Activated naive CD8-positive, alpha-beta T cell treated with anti-CD3 and anti-CD28 coated beads for 36 hours (primary cell): ENCODE results near the gene DOCK8. TPM values are rescaled to one million over a fixed set of nuclear protein-coding genes. Genes with fewer than 3 reads are reported as not detected.

Experiments used
- DNase-seq: peaks from one replicate; pipeline ENCODE4 v3.0.0; 2021
- H3K27ac Mint-ChIP-seq: one replicate; pipeline ENCODE4 v1.8.0; 2022; ENCODE audit warnings: mild to moderate bottlenecking, moderate library complexity, mixed read lengths
- H3K27me3 Mint-ChIP-seq: one replicate; pipeline ENCODE4 v1.8.0; 2022; ENCODE audit warnings: mild to moderate bottlenecking, mixed read lengths
- H3K36me3 Mint-ChIP-seq: one replicate; pipeline ENCODE4 v1.8.0; 2021; ENCODE audit warnings: mild to moderate bottlenecking, mixed read lengths
- H3K4me1 Mint-ChIP-seq: one replicate; pipeline ENCODE4 v1.8.0; 2021; ENCODE audit warnings: mixed read lengths
- H3K4me3 Mint-ChIP-seq: one replicate; pipeline ENCODE4 v1.8.0; 2022; ENCODE audit warnings: mild to moderate bottlenecking, moderate library complexity, mixed read lengths
- H3K9me3 Mint-ChIP-seq: one replicate; pipeline ENCODE4 v1.8.0; 2022; ENCODE audit warnings: mixed read lengths
- total RNA-seq, 2 experiments: library from RNA; stranded (reverse); gene quantifications; one replicate each; pipeline ENCODE4 v1.2.3, GENCODE V29; 2021

DOCK8 gene
- total RNA-seq, 2 experiments from 2014 or later = 130 to 132 TPM

- Mint-ChIP-seq H3K36me3 (peaks cover 50% of the 10 kb centered on the region), H3K4me1 (peaks cover 15% of the 10 kb centered on the region), H3K27me3 (no peaks in the 10 kb centered on the region), H3K27ac (no peak overlapping the region), H3K4me3 (no peak overlapping the region), H3K9me3 (no peaks in the 10 kb centered on the region)
- DNase-seq = no peak
Measured at GRCh38 chr9:444528-444927, 229.9 kb downstream of the DOCK8 start.

GRCh38 chr9:445033-445432 lies 230.4 kb downstream of the DOCK8 start:
- no peaks in the 10 kb centered on the region for H3K9me3 Mint-ChIP-seq
- DNase-seq = no peak
- H3K27ac Mint-ChIP-seq = peak overlapping the region; percentile 18
- H3K27me3 Mint-ChIP-seq = no peaks in the 10 kb centered on the region
- H3K4me1 Mint-ChIP-seq = peaks cover 15% of the 10 kb centered on the region
- no peak overlapping the region for H3K4me3 Mint-ChIP-seq
- H3K36me3 Mint-ChIP-seq = peaks cover 53% of the 10 kb centered on the region

GRCh38 chr9:446074-446699 lies 231.5 kb downstream of the DOCK8 start:
- Mint-ChIP-seq H3K36me3 (peaks cover 56% of the 10 kb centered on the region), H3K4me1 (peaks cover 15% of the 10 kb centered on the region), H3K4me3 (no peak overlapping the region), H3K27ac (no peak overlapping the region), H3K9me3 (no peaks in the 10 kb centered on the region), H3K27me3 (no peaks in the 10 kb centered on the region)
- no peak for DNase-seq

GRCh38 chr9:447230-448025 lies 232.8 kb downstream of the DOCK8 start:
- Mint-ChIP-seq H3K4me1 (peaks cover 15% of the 10 kb centered on the region), H3K9me3 (no peaks in the 10 kb centered on the region), H3K4me3 (no peak overlapping the region), H3K36me3 (peaks cover 48% of the 10 kb centered on the region), H3K27ac (peak overlapping the region; percentile 43), H3K27me3 (no peaks in the 10 kb centered on the region)
- DNase-seq = peak; percentile 45

- Mint-ChIP-seq H3K4me1 (peaks cover 13% of the 10 kb centered on the region), H3K27me3 (no peaks in the 10 kb centered on the region), H3K9me3 (no peaks in the 10 kb centered on the region), H3K36me3 (peaks cover 35% of the 10 kb centered on the region), H3K27ac (no peak overlapping the region), H3K4me3 (no peak overlapping the region)
- no peak for DNase-seq
Measured at GRCh38 chr9:450057-450456, 235.4 kb downstream of the DOCK8 start.

- Mint-ChIP-seq H3K27ac (no peak overlapping the region), H3K4me3 (no peak overlapping the region), H3K36me3 (peaks cover 30% of the 10 kb centered on the region), H3K27me3 (no peaks in the 10 kb centered on the region), H3K4me1 (peaks cover 13% of the 10 kb centered on the region), H3K9me3 (no peaks in the 10 kb centered on the region)
- DNase-seq = no peak
Measured at GRCh38 chr9:450561-450960, 235.9 kb downstream of the DOCK8 start.

GRCh38 chr9:453832-454231 lies 239.2 kb downstream of the DOCK8 start:
- no peak for DNase-seq
- H3K4me1 Mint-ChIP-seq = peaks cover 10% of the 10 kb centered on the region
- no peak overlapping the region for H3K27ac Mint-ChIP-seq
- no peaks in the 10 kb centered on the region for H3K9me3 Mint-ChIP-seq
- H3K4me3 Mint-ChIP-seq = no peak overlapping the region
- H3K27me3 Mint-ChIP-seq = no peaks in the 10 kb centered on the region
- H3K36me3 Mint-ChIP-seq = peaks cover 20% of the 10 kb centered on the region

- H3K4me3 Mint-ChIP-seq = no peak overlapping the region
- peaks cover 11% of the 10 kb centered on the region for H3K36me3 Mint-ChIP-seq
- no peaks in the 10 kb centered on the region for H3K9me3 Mint-ChIP-seq
- H3K27me3 Mint-ChIP-seq = no peaks in the 10 kb centered on the region
- no peak for DNase-seq
- no peak overlapping the region for H3K27ac Mint-ChIP-seq
- peaks cover 13% of the 10 kb centered on the region for H3K4me1 Mint-ChIP-seq
Measured at GRCh38 chr9:456365-456764, 241.7 kb downstream of the DOCK8 start.

GRCh38 chr9:458590-458989 lies 243.9 kb downstream of the DOCK8 start:
- Mint-ChIP-seq H3K36me3 (peaks cover 19% of the 10 kb centered on the region), H3K4me3 (no peak overlapping the region), H3K27ac (no peak overlapping the region), H3K27me3 (no peaks in the 10 kb centered on the region), H3K9me3 (no peaks in the 10 kb centered on the region), H3K4me1 (peaks cover 13% of the 10 kb centered on the region)
- DNase-seq = no peak

- H3K9me3 Mint-ChIP-seq = no peaks in the 10 kb centered on the region
- H3K27me3 Mint-ChIP-seq = no peaks in the 10 kb centered on the region
- peaks cover 20% of the 10 kb centered on the region for H3K36me3 Mint-ChIP-seq
- H3K4me3 Mint-ChIP-seq = no peak overlapping the region
- DNase-seq = no peak
- H3K4me1 Mint-ChIP-seq = peaks cover 13% of the 10 kb centered on the region
- H3K27ac Mint-ChIP-seq = no peak overlapping the region
Measured at GRCh38 chr9:459491-460444, 245.1 kb downstream of the DOCK8 start.

GRCh38 chr9:462121-462520 lies 247.5 kb downstream of the DOCK8 start:
- peak overlapping the region; percentile 44 for H3K27ac Mint-ChIP-seq
- no peaks in the 10 kb centered on the region for H3K27me3 Mint-ChIP-seq
- peaks cover 28% of the 10 kb centered on the region for H3K36me3 Mint-ChIP-seq
- no peak overlapping the region for H3K4me3 Mint-ChIP-seq
- no peak for DNase-seq
- H3K4me1 Mint-ChIP-seq = peaks cover 13% of the 10 kb centered on the region
- H3K9me3 Mint-ChIP-seq = no peaks in the 10 kb centered on the region

- Mint-ChIP-seq H3K27ac (peak overlapping the region; percentile 8), H3K27me3 (no peaks in the 10 kb centered on the region), H3K36me3 (peaks cover 26% of the 10 kb centered on the region), H3K9me3 (no peaks in the 10 kb centered on the region), H3K4me3 (no peak overlapping the region), H3K4me1 (peaks cover 13% of the 10 kb centered on the region)
- DNase-seq = no peak
Measured at GRCh38 chr9:462606-463005, 247.9 kb downstream of the DOCK8 start.

GRCh38 chr9:463455-464171 lies 248.9 kb downstream of the DOCK8 start:
- Mint-ChIP-seq H3K4me3 (no peak overlapping the region), H3K27me3 (no peaks in the 10 kb centered on the region), H3K27ac (peak overlapping the region; percentile 34), H3K4me1 (peaks cover 7% of the 10 kb centered on the region), H3K36me3 (peaks cover 23% of the 10 kb centered on the region), H3K9me3 (no peaks in the 10 kb centered on the region)
- DNase-seq = no peak

GRCh38 chr9:466747-467146 lies 252.1 kb downstream of the DOCK8 start:
- H3K4me1 Mint-ChIP-seq = peaks cover 24% of the 10 kb centered on the region
- no peaks in the 10 kb centered on the region for H3K9me3 Mint-ChIP-seq
- no peak overlapping the region for H3K27ac Mint-ChIP-seq
- no peak overlapping the region for H3K4me3 Mint-ChIP-seq
- H3K27me3 Mint-ChIP-seq = no peaks in the 10 kb centered on the region
- peaks cover 22% of the 10 kb centered on the region for H3K36me3 Mint-ChIP-seq
- no peak for DNase-seq
